Breast epithelium (tissue), 3 donors: Measurements from ENCODE around the gene SEPTIN5.

Source experiments
- POLR2A ChIP-seq: fragments of 450-650 bp; IDR thresholded peaks from one replicate; pipeline ENCODE4 v1.6.1; 2016; ENCODE audit warnings: antibody characterized with exemption, mild to moderate bottlenecking, moderate library complexity
- POLR2AphosphoS5 ChIP-seq, 3 donors: sonication (generic); formaldehyde crosslinking; IDR thresholded peaks; one replicate each; pipeline ENCODE4 v1.6.1; 2017; ENCODE audit warnings: antibody characterized with exemption in 3 of 3
- TF ChIP-seq, protein P1 (sequence below), 3 donors: fragments of 450-650 bp; IDR thresholded peaks; one replicate each; pipeline ENCODE4 v1.5.1; 2016 to 2017; ENCODE audit warnings: antibody characterized with exemption in 3 of 3, mild to moderate bottlenecking in 3 of 3, moderate library complexity in 3 of 3

DNA sequence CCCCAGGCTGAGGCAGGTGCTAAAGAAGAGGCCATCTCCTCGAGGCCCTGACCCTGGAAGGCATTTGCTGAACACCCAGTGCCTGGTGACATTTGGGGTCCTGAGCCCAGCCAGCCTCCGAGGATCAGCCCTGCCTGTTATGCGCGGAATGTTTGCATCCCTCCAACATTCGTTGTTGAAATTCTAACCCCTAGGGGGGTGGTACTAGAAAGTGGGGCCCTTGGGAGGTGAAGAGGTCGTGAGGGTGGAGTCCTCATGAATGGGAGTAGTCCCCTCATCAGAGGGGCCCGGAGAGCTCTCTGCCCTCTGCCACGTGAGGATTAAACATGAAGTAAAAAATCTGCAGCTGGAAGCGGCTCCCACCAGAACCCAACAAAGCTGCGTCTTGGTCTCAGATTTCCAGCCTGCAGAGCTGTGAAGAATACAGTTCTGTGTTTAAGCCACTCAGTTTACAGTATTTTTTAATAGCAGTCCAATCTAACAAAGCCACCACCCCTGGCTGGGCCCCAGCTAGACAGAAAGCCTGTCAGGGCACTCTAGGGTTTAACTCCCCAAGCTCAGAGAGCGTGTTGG lies 35.3 kb upstream of the SEPTIN5 start:
- TF ChIP-seq, protein P1, sequence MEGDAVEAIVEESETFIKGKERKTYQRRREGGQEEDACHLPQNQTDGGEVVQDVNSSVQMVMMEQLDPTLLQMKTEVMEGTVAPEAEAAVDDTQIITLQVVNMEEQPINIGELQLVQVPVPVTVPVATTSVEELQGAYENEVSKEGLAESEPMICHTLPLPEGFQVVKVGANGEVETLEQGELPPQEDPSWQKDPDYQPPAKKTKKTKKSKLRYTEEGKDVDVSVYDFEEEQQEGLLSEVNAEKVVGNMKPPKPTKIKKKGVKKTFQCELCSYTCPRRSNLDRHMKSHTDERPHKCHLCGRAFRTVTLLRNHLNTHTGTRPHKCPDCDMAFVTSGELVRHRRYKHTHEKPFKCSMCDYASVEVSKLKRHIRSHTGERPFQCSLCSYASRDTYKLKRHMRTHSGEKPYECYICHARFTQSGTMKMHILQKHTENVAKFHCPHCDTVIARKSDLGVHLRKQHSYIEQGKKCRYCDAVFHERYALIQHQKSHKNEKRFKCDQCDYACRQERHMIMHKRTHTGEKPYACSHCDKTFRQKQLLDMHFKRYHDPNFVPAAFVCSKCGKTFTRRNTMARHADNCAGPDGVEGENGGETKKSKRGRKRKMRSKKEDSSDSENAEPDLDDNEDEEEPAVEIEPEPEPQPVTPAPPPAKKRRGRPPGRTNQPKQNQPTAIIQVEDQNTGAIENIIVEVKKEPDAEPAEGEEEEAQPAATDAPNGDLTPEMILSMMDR (IDR thresholded peaks at IDR 0.05): no peak
- TF ChIP-seq POLR2A (no peak), POLR2AphosphoS5 (IDR thresholded peaks at IDR 0.05) (no peak)
